ENCODE results near the gene ZNF841. TPM values are rescaled to one million over a fixed set of nuclear protein-coding genes. Genes with fewer than 3 reads are reported as not detected.
"Not testable (repeated sequence)": the region's sequence is repeated elsewhere in the genome, so short reads cannot be mapped to it uniquely, and the experiment has no call there.

ZNF841 gene
- total and polyA plus RNA-seq, 2 of the 8 experiments (the other 6 are each of a cell fraction or from before 2014, with no cell fraction given): 4.1 to 17.9 TPM

- H4K5ac ChIP-seq (ENCODE audit: insufficient read length, low read depth, low read length); H2AK5ac ChIP-seq (ENCODE audit: low read depth, low read length); H4K8ac ChIP-seq (ENCODE audit: extremely low read depth, insufficient read depth, low read length); CTCF ChIA-PET (ENCODE audit: partially characterized antibody); FAIRE-seq; H4K20me1 ChIP-seq (replicated peaks in 1 of 2; ENCODE audit: control insufficient read depth in 1 of 2, insufficient read depth in 2 of 2, low read length in 2 of 2); H3K4me1 ChIP-seq (replicated peaks in 1 of 4; ENCODE audit: control insufficient read depth in 3 of 4, insufficient read depth in 4 of 4, low read length in 3 of 4); H2AFZ ChIP-seq (ENCODE audit: low read length); H3K9ac ChIP-seq (replicated peaks in 1 of 4; ENCODE audit: extremely low read depth in 1 of 4, low read depth in 3 of 4, low read length in 3 of 4); H3K27me3 ChIP-seq (replicated peaks in 1 of 4; ENCODE audit: control insufficient read depth in 3 of 4, extremely low read depth in 1 of 4, insufficient read depth in 3 of 4, low read length in 3 of 4); H3K18ac ChIP-seq (ENCODE audit: extremely low read depth, low read length); DNase-seq (ENCODE audit: low read depth in 1 of 2, low spot score in 2 of 2); H2BK20ac ChIP-seq (ENCODE audit: low read length); H2BK120ac ChIP-seq (replicated peaks; ENCODE audit: low read depth, low read length); H3K27ac ChIP-seq (ENCODE audit: low read depth, low read length); H2BK12ac ChIP-seq (ENCODE audit: low read depth, low read length); POLR2A ChIA-PET (ENCODE audit: partially characterized antibody); H3K4ac ChIP-seq (replicated peaks; ENCODE audit: insufficient read length, low read depth, low read length); H4K91ac ChIP-seq (replicated peaks; ENCODE audit: insufficient read length, low read length); H3K14ac ChIP-seq (ENCODE audit: insufficient read length); H3K23ac ChIP-seq (ENCODE audit: insufficient read length); H3K23me2 ChIP-seq (ENCODE audit: low read depth, low read length); H3K9me3 ChIP-seq (ENCODE audit: insufficient read depth in 2 of 2, low read depth in 1 of 2, low read length in 1 of 2); H3K4me3 ChIP-seq (ENCODE audit: extremely low read depth in 1 of 4, insufficient read depth in 2 of 4, low read depth in 3 of 4, low read length in 4 of 4); H3K56ac ChIP-seq (replicated peaks; ENCODE audit: insufficient read length, low read depth, low read length); H2BK5ac ChIP-seq (ENCODE audit: low read depth, low read length); H3K79me1 ChIP-seq (ENCODE audit: low read depth, low read length); H3K4me2 ChIP-seq (ENCODE audit: insufficient read depth in 1 of 2, low read depth in 2 of 2, low read length in 2 of 2); H2BK15ac ChIP-seq (ENCODE audit: low read length): not testable (repeated sequence)
- Histone ChIP-seq H3K36me3 (ENCODE audit: control insufficient read depth in 2 of 4, insufficient read depth in 4 of 4, low read length in 3 of 4) (peaks cover 11 to 62% (median 41%) of the 10 kb centered on the region in 4 experiments), H3K79me2 (ENCODE audit: control insufficient read depth in 1 of 2, insufficient read depth in 2 of 2, low read length in 2 of 2) (peaks cover 0 to 46% of the 10 kb centered on the region in 2 experiments; a peak in 3 of 4 replicates)
- WGBS, 2 experiments (ENCODE audit: extremely low coverage in 1 of 2, insufficient coverage in 1 of 2, insufficient read length in 1 of 2, insufficient replicate concordance in 2 of 2, low coverage in 1 of 2, low lambda C conversion rate in 2 of 2, missing lambda C conversion rate in 1 of 2): 89% methylated on average over 4 of the region's 4 CpGs; no CpG with 5 or more reads in 1 of the 2 experiments
Observed at GRCh38 chr19:52024478-52024877, 71.1 kb downstream of the ZNF841 start.

All from H1 (cell line).